B cell (primary cell): ENCODE measurements around the gene CSNK1E.

Experiments used
- EZH2 ChIP-seq: IDR thresholded peaks from 2 replicates; pipeline ENCODE4 v1.6.1; 2012; ENCODE audit warnings: borderline replicate concordance, low read depth, mild to moderate bottlenecking, moderate library complexity, low read length; ENCODE audit not compliant: insufficient read depth, poor library complexity, severe bottlenecking
- TF ChIP-seq, protein P1 (sequence below): fragments of 200-600 bp; IDR thresholded peaks from one replicate; pipeline ENCODE4 v1.8.0; 2022; ENCODE audit warnings: antibody characterized with exemption, mild to moderate bottlenecking

- TF ChIP-seq, protein P1, sequence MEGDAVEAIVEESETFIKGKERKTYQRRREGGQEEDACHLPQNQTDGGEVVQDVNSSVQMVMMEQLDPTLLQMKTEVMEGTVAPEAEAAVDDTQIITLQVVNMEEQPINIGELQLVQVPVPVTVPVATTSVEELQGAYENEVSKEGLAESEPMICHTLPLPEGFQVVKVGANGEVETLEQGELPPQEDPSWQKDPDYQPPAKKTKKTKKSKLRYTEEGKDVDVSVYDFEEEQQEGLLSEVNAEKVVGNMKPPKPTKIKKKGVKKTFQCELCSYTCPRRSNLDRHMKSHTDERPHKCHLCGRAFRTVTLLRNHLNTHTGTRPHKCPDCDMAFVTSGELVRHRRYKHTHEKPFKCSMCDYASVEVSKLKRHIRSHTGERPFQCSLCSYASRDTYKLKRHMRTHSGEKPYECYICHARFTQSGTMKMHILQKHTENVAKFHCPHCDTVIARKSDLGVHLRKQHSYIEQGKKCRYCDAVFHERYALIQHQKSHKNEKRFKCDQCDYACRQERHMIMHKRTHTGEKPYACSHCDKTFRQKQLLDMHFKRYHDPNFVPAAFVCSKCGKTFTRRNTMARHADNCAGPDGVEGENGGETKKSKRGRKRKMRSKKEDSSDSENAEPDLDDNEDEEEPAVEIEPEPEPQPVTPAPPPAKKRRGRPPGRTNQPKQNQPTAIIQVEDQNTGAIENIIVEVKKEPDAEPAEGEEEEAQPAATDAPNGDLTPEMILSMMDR: no peak
- no peak for TF ChIP-seq EZH2
Observed at GRCh38 chr22:38284042-38284402, 33.2 kb downstream of the CSNK1E start.
